GM20000 (cell line): ENCODE measurements around the gene PRKN.

ENCODE experiments used
- DNase-seq: peaks from one replicate; pipeline ENCODE4 v3.0.0; 2012; ENCODE audit warnings: low spot score
- TF ChIP-seq, protein P1 (sequence below): IDR thresholded peaks from 2 replicates; pipeline ENCODE4 v1.5.1; 2012; ENCODE audit warnings: mild to moderate bottlenecking, control low read depth; ENCODE audit errors: extremely low read depth, missing control alignments

PRKN gene

DNA sequence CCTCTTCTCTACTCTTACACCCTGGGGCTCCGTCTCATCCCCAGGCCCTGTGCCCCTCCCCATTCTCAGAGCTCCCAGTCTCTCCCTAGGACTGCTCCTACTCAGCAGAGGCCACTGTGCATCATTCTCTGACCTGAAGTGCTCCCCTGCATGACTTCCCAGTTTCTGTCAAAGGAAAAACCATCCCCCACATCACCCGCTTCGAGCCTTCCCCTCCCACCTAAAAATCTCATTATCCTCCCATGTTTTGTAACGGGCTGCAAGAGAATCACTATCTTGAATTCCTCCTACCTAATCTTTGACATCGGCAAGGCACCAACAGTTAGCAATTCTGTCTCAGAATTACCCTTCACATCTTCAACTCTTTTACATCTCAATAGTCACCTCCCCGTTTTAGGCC lies 463.0 kb downstream of the PRKN start:
- DNase-seq = no peak
- TF ChIP-seq, protein P1, sequence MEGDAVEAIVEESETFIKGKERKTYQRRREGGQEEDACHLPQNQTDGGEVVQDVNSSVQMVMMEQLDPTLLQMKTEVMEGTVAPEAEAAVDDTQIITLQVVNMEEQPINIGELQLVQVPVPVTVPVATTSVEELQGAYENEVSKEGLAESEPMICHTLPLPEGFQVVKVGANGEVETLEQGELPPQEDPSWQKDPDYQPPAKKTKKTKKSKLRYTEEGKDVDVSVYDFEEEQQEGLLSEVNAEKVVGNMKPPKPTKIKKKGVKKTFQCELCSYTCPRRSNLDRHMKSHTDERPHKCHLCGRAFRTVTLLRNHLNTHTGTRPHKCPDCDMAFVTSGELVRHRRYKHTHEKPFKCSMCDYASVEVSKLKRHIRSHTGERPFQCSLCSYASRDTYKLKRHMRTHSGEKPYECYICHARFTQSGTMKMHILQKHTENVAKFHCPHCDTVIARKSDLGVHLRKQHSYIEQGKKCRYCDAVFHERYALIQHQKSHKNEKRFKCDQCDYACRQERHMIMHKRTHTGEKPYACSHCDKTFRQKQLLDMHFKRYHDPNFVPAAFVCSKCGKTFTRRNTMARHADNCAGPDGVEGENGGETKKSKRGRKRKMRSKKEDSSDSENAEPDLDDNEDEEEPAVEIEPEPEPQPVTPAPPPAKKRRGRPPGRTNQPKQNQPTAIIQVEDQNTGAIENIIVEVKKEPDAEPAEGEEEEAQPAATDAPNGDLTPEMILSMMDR = no peak

- DNase-seq = no peak
- TF ChIP-seq, protein P1 = no peak
These were observed 464.9 kb downstream of the PRKN start for GRCh38 chr6:162262466-162263196.

DNA sequence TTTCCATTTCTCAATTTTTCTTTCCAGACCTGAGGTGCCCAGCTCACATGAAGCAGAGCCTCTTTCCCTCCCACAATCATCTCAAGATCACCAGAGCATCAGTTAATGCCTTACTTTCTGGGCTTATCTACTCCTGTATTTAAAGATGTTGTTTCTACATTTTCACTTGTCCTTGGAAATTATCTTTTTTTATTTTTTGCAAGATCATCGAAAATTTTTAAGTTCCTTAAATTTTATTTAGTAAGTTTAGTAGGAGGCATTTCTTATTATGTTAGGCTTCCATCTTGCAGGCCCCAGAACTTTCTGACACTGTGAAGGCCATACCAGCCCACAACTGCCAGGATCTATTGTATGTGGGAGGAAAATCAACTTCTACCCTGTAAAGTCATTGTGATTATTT lies 466.0 kb downstream of the PRKN start:
- no peak for DNase-seq
- TF ChIP-seq, protein P1 = no peak

- TF ChIP-seq, protein P1 = no peak
- no peak for DNase-seq
These were observed 467.5 kb downstream of the PRKN start for GRCh38 chr6:162260027-162260426.

DNA sequence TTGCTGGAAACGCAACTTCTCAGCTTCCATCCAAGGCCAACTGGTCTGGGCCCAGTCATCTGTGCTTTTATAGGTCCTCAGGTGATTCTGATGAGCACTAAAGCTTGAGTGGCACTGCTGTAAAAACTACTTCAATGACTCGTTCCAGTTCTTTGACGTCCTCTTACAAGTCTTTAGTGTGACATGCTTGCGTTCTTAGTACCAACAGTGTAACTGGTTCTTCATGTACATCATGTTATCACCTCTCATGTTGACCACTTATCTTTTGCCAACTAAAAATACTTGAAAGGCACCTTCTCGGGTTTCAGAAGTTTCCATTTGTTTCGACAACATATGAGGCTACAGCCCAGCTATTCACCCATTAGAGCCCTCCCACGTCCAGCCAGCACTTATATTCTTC lies 468.9 kb downstream of the PRKN start:
- no peak for DNase-seq
- TF ChIP-seq, protein P1 = no peak

DNA sequence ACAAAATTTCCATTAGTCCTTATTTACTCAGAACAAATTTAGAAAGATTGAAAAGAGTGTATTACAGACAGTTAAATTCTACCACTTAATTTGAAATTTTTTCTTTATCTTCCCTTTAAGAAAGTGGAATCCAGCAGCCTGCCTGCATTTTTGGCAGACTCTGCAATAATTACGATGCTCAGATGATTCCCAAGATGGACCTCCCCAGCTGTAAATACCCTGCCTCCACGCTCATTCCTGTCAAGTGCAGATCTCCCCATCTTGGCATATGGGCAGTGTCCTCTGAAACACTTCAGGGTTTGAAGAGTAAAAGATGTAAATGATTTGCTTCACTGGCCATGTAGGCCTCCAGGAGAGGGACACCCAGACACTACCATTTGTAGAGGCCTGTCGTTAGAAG lies 471.2 kb downstream of the PRKN start:
- TF ChIP-seq, protein P1 = no peak

DNA sequence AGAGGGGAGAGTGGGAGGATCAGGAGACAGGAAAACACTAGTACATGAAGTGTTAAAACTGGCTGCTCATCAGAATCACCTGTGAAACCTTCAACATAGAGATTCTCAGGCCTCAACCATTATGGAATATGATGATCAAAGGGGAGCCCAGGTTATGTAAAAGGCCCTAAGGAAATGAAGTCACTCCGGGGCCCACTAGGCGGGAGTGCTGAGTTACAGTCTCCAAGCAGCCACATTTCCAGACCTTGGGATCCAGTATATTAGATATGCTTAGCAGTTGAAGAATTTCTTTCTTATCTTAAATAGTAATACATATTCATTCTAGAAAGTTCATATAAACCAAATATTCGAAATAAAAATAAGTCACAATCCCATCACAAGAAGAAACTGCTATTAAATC lies 476.3 kb downstream of the PRKN start:
- TF ChIP-seq, protein P1 = no peak
- no peak for DNase-seq

More for the DNA sequence above, 471.2 kb downstream of the PRKN start:
- no peak for DNase-seq
